Natural killer cell (primary cell): ENCODE results near the gene CBS. TPM values are rescaled to one million over a fixed set of nuclear protein-coding genes. Genes with fewer than 3 reads are reported as not detected.
"Not testable (repeated sequence)": the region's sequence is repeated elsewhere in the genome, so short reads cannot be mapped to it uniquely, and the experiment has no call there.

ENCODE experiments used
- ATAC-seq, 3 donors: fragments of 150-1000 bp in 2 of 3; fragments of 200-7000 bp in 1 of 3; cut with Tn5 transposase; 1 replicate in 1 of 3; 2 replicates in 2 of 3; pipeline ENCODE4 v1.10.0; 2021; ENCODE audit warnings: mild to moderate bottlenecking in 2 of 3, moderate library complexity in 2 of 3
- DNase-seq, 2 donors: peaks; one replicate each; pipeline versions ENCODE4 v3.0.0 to v3.0.0-alpha.2; 2013 to 2021; ENCODE audit warnings: mixed read lengths in 1 of 2
- H3K27ac ChIP-seq: one replicate; pipeline ENCODE4 v1.5.1; 2013; ENCODE audit warnings: mild to moderate bottlenecking, low read length
- H3K27me3 ChIP-seq: one replicate; pipeline ENCODE4 v1.6.1; 2013; ENCODE audit warnings: low read length; ENCODE audit not compliant: control insufficient read depth, insufficient read depth
- H3K36me3 ChIP-seq: one replicate; pipeline ENCODE4 v1.6.1; 2013; ENCODE audit warnings: low read length; ENCODE audit not compliant: control insufficient read depth, insufficient read depth
- H3K4me1 ChIP-seq: one replicate; pipeline ENCODE4 v1.6.1; 2013; ENCODE audit warnings: low read length; ENCODE audit not compliant: control insufficient read depth, insufficient read depth
- H3K4me3 ChIP-seq: one replicate; pipeline ENCODE4 v1.5.1; 2013; ENCODE audit warnings: low read length
- H3K9me3 ChIP-seq: one replicate; pipeline ENCODE4 v1.6.1; 2013; ENCODE audit warnings: low read length; ENCODE audit not compliant: control insufficient read depth, insufficient read depth
- H3K27ac Mint-ChIP-seq, 2 donors: one replicate each; pipeline ENCODE4 v1.8.0; 2022; ENCODE audit warnings: mild to moderate bottlenecking in 2 of 2, mixed read lengths in 2 of 2, moderate library complexity in 1 of 2
- H3K27me3 Mint-ChIP-seq, 2 donors: one replicate each; pipeline ENCODE4 v1.8.0; 2022; ENCODE audit warnings: low read depth in 2 of 2, mixed read lengths in 2 of 2
- H3K36me3 Mint-ChIP-seq: one replicate; pipeline ENCODE4 v1.8.0; 2022; ENCODE audit warnings: mixed read lengths
- H3K4me1 Mint-ChIP-seq, 2 donors: one replicate each; pipeline ENCODE4 v1.8.0; 2022; ENCODE audit warnings: mixed read lengths in 2 of 2
- H3K4me3 Mint-ChIP-seq: one replicate; pipeline ENCODE4 v1.8.0; 2022; ENCODE audit warnings: mild to moderate bottlenecking, moderate library complexity, mixed read lengths
- H3K9me3 Mint-ChIP-seq, 2 donors: one replicate each; pipeline ENCODE4 v1.8.0; 2022; ENCODE audit warnings: mixed read lengths in 2 of 2
- CTCF ChIP-seq: fragments of 200-600 bp; IDR thresholded peaks from one replicate; pipeline ENCODE4 v1.8.0; 2022; ENCODE audit warnings: antibody characterized with exemption
- whole genome bisulfite sequencing: methylation state at CpG from one replicate; pipeline ENCODE4 v1.1.7; 2013; ENCODE audit warnings: missing lambda C conversion rate; ENCODE audit not compliant: insufficient coverage; 5-methylcytosine and 5-hydroxymethylcytosine counted together
- intact Hi-C: fragments of 100-400 bp; cut with micrococcal nuclease; formaldehyde crosslinking; loops from one replicate; pipeline ENCODE4 v1.14.2; 2022
- total RNA-seq, 4 donors: library from RNA; stranded (reverse); fragments of 120-200 nt in 1 of 4; gene quantifications; one replicate each; pipeline versions ENCODE4 v1.2.3 to v1.2.4, GENCODE V29; 2013 to 2022

CBS gene
- total RNA-seq, 3 donors from 2014 or later (not counting 1 experiment from before 2014, with no cell fraction given) = 0.58 to 0.84 TPM; not detected in 1

DNA sequence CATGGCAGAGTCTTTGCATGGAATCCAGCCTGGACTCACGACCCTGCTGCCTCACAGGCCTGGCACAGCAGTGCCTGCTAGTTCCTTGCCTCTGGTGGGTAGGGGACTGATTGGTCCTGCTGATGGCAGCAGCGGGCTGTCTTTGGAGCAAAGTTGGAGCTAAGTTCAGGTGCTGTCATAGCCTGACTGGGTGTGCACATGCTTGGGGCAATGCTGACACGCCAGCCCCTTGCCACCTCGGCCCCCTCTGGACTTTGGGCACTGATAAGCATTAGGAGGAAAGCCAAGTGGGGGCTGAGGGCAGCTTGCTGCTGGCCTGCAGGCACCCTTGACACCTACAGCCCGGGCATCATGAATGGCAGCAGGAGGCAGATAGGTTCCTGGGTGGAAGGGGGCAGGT is 33.5 kb downstream of the CBS start:
- H3K4me1 ChIP-seq, H3K36me3 Mint-ChIP-seq, H3K4me3 Mint-ChIP-seq, H3K4me3 ChIP-seq, ATAC-seq, DNase-seq, intact Hi-C loops, H3K9me3 ChIP-seq, H3K36me3 ChIP-seq, H3K27me3 Mint-ChIP-seq, H3K27ac ChIP-seq, H3K27me3 ChIP-seq, H3K9me3 Mint-ChIP-seq, H3K27ac Mint-ChIP-seq, H3K4me1 Mint-ChIP-seq: not testable (repeated sequence)
- 92% methylated on average over 3 of the region's 5 CpGs for WGBS

DNA sequence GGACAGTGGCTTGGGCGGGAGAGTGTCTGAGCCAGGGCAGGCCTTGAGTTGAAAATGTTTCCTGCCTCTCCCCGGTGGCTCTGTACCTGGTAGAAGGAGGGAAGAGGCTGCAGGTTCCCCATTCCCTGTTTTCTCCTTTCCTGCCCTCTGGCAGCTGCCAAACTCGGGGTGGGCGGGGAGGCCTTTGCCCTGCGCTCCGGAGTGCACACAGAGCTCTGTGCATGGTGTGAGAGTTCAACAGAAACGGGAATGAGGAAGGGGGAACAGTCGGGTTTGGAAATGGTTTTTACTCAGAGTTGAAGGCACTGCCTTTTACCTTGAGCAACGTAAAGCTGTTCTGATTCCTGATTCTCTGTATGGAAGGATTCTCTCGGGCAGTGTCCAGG is 37.0 kb downstream of the CBS start:
- H3K27me3 Mint-ChIP-seq, H3K9me3 ChIP-seq, H3K36me3 Mint-ChIP-seq, ATAC-seq, H3K4me3 ChIP-seq, H3K27ac Mint-ChIP-seq, DNase-seq, H3K27me3 ChIP-seq, H3K4me3 Mint-ChIP-seq, H3K4me1 Mint-ChIP-seq, H3K36me3 ChIP-seq, H3K9me3 Mint-ChIP-seq, intact Hi-C loops, H3K4me1 ChIP-seq, H3K27ac ChIP-seq: not testable (repeated sequence)
- WGBS = 0% methylated on average over 1 of the region's 10 CpGs

GRCh38 chr21:43037918-43038658 is 37.5 kb downstream of the CBS start:
- H3K4me3 ChIP-seq, H3K27ac ChIP-seq, H3K9me3 Mint-ChIP-seq, intact Hi-C loops, ATAC-seq, H3K36me3 Mint-ChIP-seq, H3K9me3 ChIP-seq, H3K36me3 ChIP-seq, H3K4me1 ChIP-seq, DNase-seq, H3K27ac Mint-ChIP-seq, H3K27me3 Mint-ChIP-seq, H3K4me3 Mint-ChIP-seq, H3K27me3 ChIP-seq, H3K4me1 Mint-ChIP-seq: not testable (repeated sequence)
- 81% methylated on average over 17 of the region's 19 CpGs for WGBS

- H3K9me3 ChIP-seq, DNase-seq, H3K4me3 ChIP-seq, H3K4me1 Mint-ChIP-seq, H3K4me3 Mint-ChIP-seq, H3K36me3 Mint-ChIP-seq, H3K9me3 Mint-ChIP-seq, H3K27me3 ChIP-seq, intact Hi-C loops, H3K27ac Mint-ChIP-seq, H3K4me1 ChIP-seq, H3K27ac ChIP-seq, H3K36me3 ChIP-seq, ATAC-seq, H3K27me3 Mint-ChIP-seq: not testable (repeated sequence)
- 96% methylated on average over 5 of the region's 17 CpGs for WGBS
Observed at GRCh38 chr21:43036889-43037288, 38.7 kb downstream of the CBS start.

- Mint-ChIP-seq H3K9me3 (no peaks in the 10 kb centered on the region), H3K4me3 (no peak overlapping the region), H3K27me3 (no peaks in the 10 kb centered on the region), H3K36me3 (no peaks in the 10 kb centered on the region), H3K27ac (no peak overlapping the region), H3K4me1 (no peaks in the 10 kb centered on the region)
- H3K27me3 ChIP-seq = no peaks in the 10 kb centered on the region
- H3K4me1 ChIP-seq = no peaks in the 10 kb centered on the region
- H3K27ac ChIP-seq = no peak overlapping the region
- no peak overlapping the region for H3K4me3 ChIP-seq
- no peak for TF ChIP-seq CTCF
- WGBS = 99% methylated on average over 4 of the region's 5 CpGs
- intact Hi-C loops = no loop called here
- H3K36me3 ChIP-seq = peaks cover 16% of the 10 kb centered on the region
- ATAC-seq = no peak
- no peaks in the 10 kb centered on the region for H3K9me3 ChIP-seq
- DNase-seq = no peak
Observed at GRCh38 chr21:43034826-43035225, 40.8 kb downstream of the CBS start.
